Gastroesophageal sphincter (tissue), 3 donors: ENCODE data around the gene SF3A2.

Source experiments
- CTCF ChIP-seq, 4 experiments: fragments of 200-600 bp in 2 of 4; fragments of 450-650 bp in 2 of 4; sonication (generic) in 1 of 4; IDR thresholded peaks; one replicate each; pipeline ENCODE4 v1.5.1; 2017 to 2019; ENCODE audit warnings: antibody characterized with exemption in 4 of 4, mild to moderate bottlenecking in 2 of 4, moderate library complexity in 2 of 4
- POLR2A ChIP-seq, 2 donors: fragments of 450-650 bp; IDR thresholded peaks; one replicate each; pipeline ENCODE4 v1.6.1; 2017; ENCODE audit warnings: antibody characterized with exemption in 2 of 2, mild to moderate bottlenecking in 2 of 2, moderate library complexity in 1 of 2
- POLR2AphosphoS5 ChIP-seq: sonication (generic); formaldehyde crosslinking; IDR thresholded peaks from one replicate; pipeline ENCODE4 v1.6.1; 2017; ENCODE audit warnings: antibody characterized with exemption

- TF ChIP-seq POLR2A (IDR thresholded peaks at IDR 0.05) = no peak
- no peak for TF ChIP-seq CTCF (IDR thresholded peaks at IDR 0.05)
- no peak for TF ChIP-seq POLR2AphosphoS5
Measured at GRCh38 chr19:2282862-2283237, 46.2 kb downstream of the SF3A2 start.
